ENCODE data around the gene SEMA4D.

DNA sequence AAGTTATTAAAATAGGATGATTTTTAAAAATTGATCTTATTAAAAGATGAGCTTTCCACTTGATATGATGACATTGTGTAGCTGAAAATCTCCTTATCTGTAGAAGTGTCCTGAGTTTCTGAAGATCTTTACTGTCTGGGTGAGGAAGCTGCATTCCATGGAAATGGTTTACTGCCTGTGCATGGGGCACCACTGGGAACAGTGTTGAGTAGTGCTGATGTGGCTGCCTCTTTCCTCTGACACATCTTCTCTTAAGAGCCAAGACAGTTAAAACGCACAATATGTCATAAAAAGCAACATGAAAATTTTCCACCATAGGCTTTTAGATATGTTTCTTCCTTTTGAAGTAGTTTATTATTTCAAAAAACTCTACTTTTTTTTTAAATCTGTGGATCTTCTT, 155.0 kb downstream of the SEMA4D start:
- TF ChIP-seq, protein P1, sequence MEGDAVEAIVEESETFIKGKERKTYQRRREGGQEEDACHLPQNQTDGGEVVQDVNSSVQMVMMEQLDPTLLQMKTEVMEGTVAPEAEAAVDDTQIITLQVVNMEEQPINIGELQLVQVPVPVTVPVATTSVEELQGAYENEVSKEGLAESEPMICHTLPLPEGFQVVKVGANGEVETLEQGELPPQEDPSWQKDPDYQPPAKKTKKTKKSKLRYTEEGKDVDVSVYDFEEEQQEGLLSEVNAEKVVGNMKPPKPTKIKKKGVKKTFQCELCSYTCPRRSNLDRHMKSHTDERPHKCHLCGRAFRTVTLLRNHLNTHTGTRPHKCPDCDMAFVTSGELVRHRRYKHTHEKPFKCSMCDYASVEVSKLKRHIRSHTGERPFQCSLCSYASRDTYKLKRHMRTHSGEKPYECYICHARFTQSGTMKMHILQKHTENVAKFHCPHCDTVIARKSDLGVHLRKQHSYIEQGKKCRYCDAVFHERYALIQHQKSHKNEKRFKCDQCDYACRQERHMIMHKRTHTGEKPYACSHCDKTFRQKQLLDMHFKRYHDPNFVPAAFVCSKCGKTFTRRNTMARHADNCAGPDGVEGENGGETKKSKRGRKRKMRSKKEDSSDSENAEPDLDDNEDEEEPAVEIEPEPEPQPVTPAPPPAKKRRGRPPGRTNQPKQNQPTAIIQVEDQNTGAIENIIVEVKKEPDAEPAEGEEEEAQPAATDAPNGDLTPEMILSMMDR (conservative IDR thresholded peaks at IDR 0.05; ENCODE audit: low read length), result no peak
- TF ChIP-seq EZH2phosphoT487 (IDR thresholded peaks at IDR 0.05; ENCODE audit: borderline replicate concordance), result no peak
